ENCODE data around the gene MAP2. TPM values are rescaled to one million over a fixed set of nuclear protein-coding genes. Genes with fewer than 3 reads are reported as not detected.

MAP2 gene
- total and polyA plus RNA-seq, 8 donors, result 2.1 to 24.6 (median 11.8) TPM

- H3K36me3 ChIP-seq, result no peaks in the 10 kb centered on the region
- no peak overlapping the region for H3K4me3 ChIP-seq
- H3K27me3 ChIP-seq, result no peaks in the 10 kb centered on the region
- no peaks in the 10 kb centered on the region for H3K4me1 ChIP-seq
- intact Hi-C loops (cut with DNase I; ENCODE audit: low total_unique reads), result no loop called here
- TF ChIP-seq POLR2A (IDR thresholded peaks at IDR 0.05) (no peak), CTCF (IDR thresholded peaks at IDR 0.05) (no peak), EP300 (IDR thresholded peaks at IDR 0.05) (no peak), POLR2AphosphoS5 (IDR thresholded peaks at IDR 0.05) (no peak)
- H3K27ac ChIP-seq, result no peak overlapping the region
- 72 to 87% (median 75%) methylated on average over 4 of the region's 4 CpGs for WGBS, 5 donors
- DNase-seq, result no peak
- no peaks in the 10 kb centered on the region for H3K9me3 ChIP-seq
Measured at GRCh38 chr2:209388446-209389037, 35.3 kb upstream of the MAP2 start.

GRCh38 chr2:209389171-209389618 lies 34.7 kb upstream of the MAP2 start:
- Histone ChIP-seq H3K9me3 (no peaks in the 10 kb centered on the region), H3K36me3 (no peaks in the 10 kb centered on the region), H3K4me3 (no peak overlapping the region), H3K27me3 (no peaks in the 10 kb centered on the region), H3K4me1 (no peaks in the 10 kb centered on the region), H3K27ac (no peak overlapping the region)
- DNase-seq, result no peak
- no peak for TF ChIP-seq EP300 (IDR thresholded peaks at IDR 0.05)
- no peak for TF ChIP-seq POLR2A (IDR thresholded peaks at IDR 0.05)
- TF ChIP-seq CTCF (IDR thresholded peaks at IDR 0.05), result no peak
- no peak for TF ChIP-seq POLR2AphosphoS5 (IDR thresholded peaks at IDR 0.05)
- intact Hi-C loops (cut with DNase I; ENCODE audit: low total_unique reads), result no loop called here
- 33 to 49% (median 38%) methylated on average over 5 of the region's 5 CpGs for WGBS, 5 donors

- intact Hi-C loops (cut with DNase I; ENCODE audit: low total_unique reads), result no loop called here
- DNase-seq, result no peak
- Histone ChIP-seq H3K4me1 (no peaks in the 10 kb centered on the region), H3K9me3 (no peaks in the 10 kb centered on the region), H3K36me3 (no peaks in the 10 kb centered on the region), H3K27me3 (no peaks in the 10 kb centered on the region), H3K4me3 (no peak overlapping the region), H3K27ac (no peak overlapping the region)
- WGBS, 5 donors, result 14 to 52% (median 20%) methylated on average over 1 of the region's 1 CpG
- TF ChIP-seq CTCF (IDR thresholded peaks at IDR 0.05) (no peak), EP300 (IDR thresholded peaks at IDR 0.05) (no peak), POLR2AphosphoS5 (IDR thresholded peaks at IDR 0.05) (no peak), POLR2A (IDR thresholded peaks at IDR 0.05) (no peak)
Measured at GRCh38 chr2:209390839-209391238, 33.0 kb upstream of the MAP2 start.

- Histone ChIP-seq H3K4me3 (no peak overlapping the region), H3K9me3 (no peaks in the 10 kb centered on the region), H3K4me1 (no peaks in the 10 kb centered on the region), H3K36me3 (no peaks in the 10 kb centered on the region), H3K27ac (no peak overlapping the region), H3K27me3 (no peaks in the 10 kb centered on the region)
- no peak for DNase-seq
- intact Hi-C loops (cut with DNase I; ENCODE audit: low total_unique reads), result no loop called here
- 47 to 67% (median 54%) methylated on average over 3 of the region's 3 CpGs for WGBS, 5 donors
- TF ChIP-seq POLR2AphosphoS5 (IDR thresholded peaks at IDR 0.05) (no peak), EP300 (IDR thresholded peaks at IDR 0.05) (no peak), POLR2A (IDR thresholded peaks at IDR 0.05) (no peak), CTCF (IDR thresholded peaks at IDR 0.05) (no peak)
Measured at GRCh38 chr2:209391776-209392401, 32.0 kb upstream of the MAP2 start.
